Stomach (tissue), 9 donors: ENCODE data around the gene SLC52A1. TPM values are rescaled to one million over a fixed set of nuclear protein-coding genes. Genes with fewer than 3 reads are reported as not detected.

Source experiments
- DNase-seq, 2 donors: peaks; one replicate each; pipeline versions ENCODE4 v3.0.0 to v3.0.0-alpha.2; 2013 to 2019
- H3K27ac ChIP-seq, 5 donors: fragments of 200-600 bp in 4 of 5; sonication (generic) in 4 of 5; one replicate each; pipeline ENCODE4 v1.5.1; 2013 to 2019; ENCODE audit warnings: mild to moderate bottlenecking in 1 of 5, moderate library complexity in 1 of 5
- H3K27me3 ChIP-seq, 3 donors: fragments of 200-600 bp; sonication (generic); one replicate each; pipeline ENCODE4 v1.5.1; 2017 to 2019; ENCODE audit warnings: mixed run types in 1 of 3
- H3K36me3 ChIP-seq, 4 donors: fragments of 200-600 bp; sonication (generic); 1 replicate in 3 of 4; 2 replicates in 1 of 4; pipeline ENCODE4 v1.5.1; 2016 to 2019
- H3K4me1 ChIP-seq, 4 donors: fragments of 200-600 bp; sonication (generic); one replicate each; pipeline ENCODE4 v1.5.1; 2016 to 2019
- H3K4me3 ChIP-seq, 4 donors: fragments of 200-600 bp; sonication (generic) in 3 of 4; one replicate each; pipeline ENCODE4 v1.5.1; 2016 to 2019; ENCODE audit warnings: mild to moderate bottlenecking in 1 of 4
- H3K9me3 ChIP-seq, 4 donors: fragments of 200-600 bp; sonication (generic); one replicate each; pipeline ENCODE4 v1.5.1; 2016 to 2019
- CTCF ChIP-seq, 7 experiments: fragments of 450-650 bp in 4 of 7; fragments of 200-600 bp in 3 of 7; sonication (generic) in 3 of 7; IDR thresholded peaks; one replicate each; pipeline ENCODE4 v1.5.1; 2016 to 2019; ENCODE audit warnings: antibody characterized with exemption in 7 of 7, control low read depth in 2 of 7, mild to moderate bottlenecking in 1 of 7
- EP300 ChIP-seq: sonication (generic); formaldehyde crosslinking; IDR thresholded peaks from one replicate; pipeline ENCODE4 v1.6.1; 2017; ENCODE audit warnings: antibody characterized with exemption
- POLR2A ChIP-seq, 4 donors: fragments of 450-650 bp; IDR thresholded peaks; one replicate each; pipeline ENCODE4 v1.6.1; 2016; ENCODE audit warnings: antibody characterized with exemption in 4 of 4, control low read depth in 2 of 4, mild to moderate bottlenecking in 1 of 4, moderate library complexity in 1 of 4
- POLR2AphosphoS5 ChIP-seq, 3 donors: sonication (generic); formaldehyde crosslinking; IDR thresholded peaks; one replicate each; pipeline ENCODE4 v1.6.1; 2016; ENCODE audit warnings: antibody characterized with exemption in 3 of 3
- WGBS, 5 donors: extraction: QIAGEN DNeasy Blood & Tissue Kit in 3 of 5; methylation state at CpG; one replicate each; pipeline versions ENCODE4 v1.1.5 to v1.1.7; 2013 to 2018; 5-methylcytosine and 5-hydroxymethylcytosine counted together
- intact Hi-C: fragments of 100-400 bp; cut with DNase I; formaldehyde crosslinking; loops from one replicate; pipeline ENCODE4 v1.15.1; 2023; ENCODE audit warnings: low total_unique reads
- polyA plus RNA-seq, 3 donors: library from polyadenylated mRNA; stranded (reverse); fragments of 200-250 nt; gene quantifications; one replicate each; pipeline ENCODE4 v1.2.3, GENCODE V29; 2013
- total RNA-seq, 5 donors: library from RNA; depleted of rRNA; stranded (reverse); fragments of >200 nt; gene quantifications; one replicate each; pipeline versions ENCODE4 v1.1.0 to v1.2.3, GENCODE V29; 2014 to 2016
- donor health status: healthy with polysubstance abuse.
- donor health status: Bipolar disorder and iron deficiency.
- donor health status: healthy.

SLC52A1 gene
- total and polyA plus RNA-seq, 8 donors = 1.0 TPM; not detected in 7

DNA sequence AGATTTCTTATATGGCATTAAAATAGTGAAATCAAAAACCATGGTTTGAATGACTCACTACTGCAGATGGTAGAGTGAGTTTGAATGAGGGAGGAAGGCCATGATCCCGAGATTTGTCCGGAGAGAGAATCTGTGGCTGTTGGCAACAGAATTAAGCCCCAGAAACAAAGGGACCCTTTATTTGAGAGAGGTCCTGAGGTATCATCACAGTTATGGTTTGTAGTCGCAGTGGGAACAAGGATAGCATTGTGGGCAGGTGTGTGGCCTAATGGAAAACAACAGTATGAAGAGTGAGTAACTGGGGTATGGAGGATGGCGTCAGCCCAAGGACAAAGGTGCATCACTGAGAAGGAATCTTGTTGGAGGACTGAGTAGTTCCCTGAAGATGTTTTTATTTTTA lies 34.5 kb upstream of the SLC52A1 start:
- H3K27me3 ChIP-seq = no peaks in the 10 kb centered on the region
- no peaks in the 10 kb centered on the region for H3K9me3 ChIP-seq
- no peaks in the 10 kb centered on the region for H3K36me3 ChIP-seq
- no peaks in the 10 kb centered on the region for H3K4me1 ChIP-seq
- 79 to 95% (median 91%) methylated on average over 4 of the region's 4 CpGs for WGBS, 5 donors
- no peak overlapping the region for H3K4me3 ChIP-seq
- intact Hi-C loops = loop anchor here (10.0 kb wide), 2 partner anchors 95 to 155 kb away; no protein-coding TSS in a partner anchor
- no peak for DNase-seq
- no peak overlapping the region for H3K27ac ChIP-seq
- TF ChIP-seq POLR2AphosphoS5 (IDR thresholded peaks at IDR 0.05) = no peak
- no peak for TF ChIP-seq EP300
- TF ChIP-seq CTCF (IDR thresholded peaks at IDR 0.05) = no peak
- no peak for TF ChIP-seq POLR2A (IDR thresholded peaks at IDR 0.05)

DNA sequence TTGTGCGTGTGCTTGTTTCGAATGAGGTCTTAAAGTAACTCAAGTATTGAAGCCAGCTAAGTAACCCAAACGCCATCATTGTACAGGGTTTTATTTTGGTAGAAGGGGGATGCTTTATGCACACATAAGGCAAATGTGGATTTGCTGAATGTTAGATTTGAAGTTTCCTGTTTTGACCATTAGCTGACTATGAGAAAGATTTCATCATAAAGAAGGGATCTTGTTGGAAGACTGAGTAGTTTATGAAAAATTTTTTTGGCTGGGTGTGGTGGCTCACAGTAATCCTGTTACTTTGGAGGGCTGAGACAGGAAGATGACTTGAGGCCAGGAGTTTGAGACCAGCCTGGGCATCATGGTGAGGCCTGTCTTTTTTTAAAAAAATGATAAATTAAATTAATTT lies 33.0 kb upstream of the SLC52A1 start:
- Histone ChIP-seq H3K27me3 (no peaks in the 10 kb centered on the region), H3K4me1 (no peaks in the 10 kb centered on the region), H3K4me3 (no peak overlapping the region), H3K36me3 (no peaks in the 10 kb centered on the region), H3K9me3 (no peaks in the 10 kb centered on the region), H3K27ac (no peak overlapping the region)
- 90 to 95% (median 94%) methylated on average over 3 of the region's 3 CpGs for WGBS, 5 donors
- intact Hi-C loops = loop anchor here (10.0 kb wide), 2 partner anchors 93 to 153 kb away; no protein-coding TSS in a partner anchor
- TF ChIP-seq CTCF (IDR thresholded peaks at IDR 0.05) = no peak
- TF ChIP-seq POLR2AphosphoS5 (IDR thresholded peaks at IDR 0.05) = no peak
- TF ChIP-seq POLR2A (IDR thresholded peaks at IDR 0.05) = no peak
- TF ChIP-seq EP300 = no peak
- DNase-seq = no peak

- WGBS, 5 donors = 58 to 77% (median 65%) methylated on average over 1 of the region's 1 CpG
- Histone ChIP-seq H3K9me3 (no peaks in the 10 kb centered on the region), H3K36me3 (no peaks in the 10 kb centered on the region), H3K27me3 (no peaks in the 10 kb centered on the region), H3K27ac (no peak overlapping the region), H3K4me3 (no peak overlapping the region), H3K4me1 (no peaks in the 10 kb centered on the region)
- intact Hi-C loops = loop anchor here (10.0 kb wide), 2 partner anchors 90 to 150 kb away; no protein-coding TSS in a partner anchor
- no peak for DNase-seq
- TF ChIP-seq EP300 (no peak), POLR2AphosphoS5 (IDR thresholded peaks at IDR 0.05) (no peak)
These were observed 30.1 kb upstream of the SLC52A1 start for GRCh38 chr17:5065227-5065744.

- Histone ChIP-seq H3K9me3 (no peaks in the 10 kb centered on the region), H3K4me3 (no peak overlapping the region), H3K27me3 (peaks cover 0 to 8% (median 0%) of the 10 kb centered on the region in 3 donors), H3K36me3 (no peaks in the 10 kb centered on the region), H3K27ac (no peak overlapping the region), H3K4me1 (peaks cover 0 to under 1% (median 0%) of the 10 kb centered on the region in 4 donors)
- DNase-seq = no peak
- intact Hi-C loops = no loop called here
- WGBS, 5 donors = 87 to 94% (median 90%) methylated on average over 10 of the region's 10 CpGs
- TF ChIP-seq POLR2AphosphoS5 (IDR thresholded peaks at IDR 0.05) (no peak), CTCF (IDR thresholded peaks at IDR 0.05) (no peak), EP300 (no peak), POLR2A (IDR thresholded peaks at IDR 0.05) (no peak)
These were observed 20.3 kb upstream of the SLC52A1 start for GRCh38 chr17:5055543-5055942.

- 57 to 73% (median 66%) methylated on average over 9 of the region's 9 CpGs for WGBS, 5 donors
- no peak for TF ChIP-seq POLR2A (IDR thresholded peaks at IDR 0.05)
- TF ChIP-seq CTCF (IDR thresholded peaks at IDR 0.05) = no peak
- no peak for TF ChIP-seq EP300
- peak in 1 of 3 donors; percentile 20 for TF ChIP-seq POLR2AphosphoS5 (IDR thresholded peaks at IDR 0.05)
- intact Hi-C loops = no loop called here
- Histone ChIP-seq H3K27me3 (no peaks in the 10 kb centered on the region), H3K4me3 (no peak overlapping the region), H3K4me1 (peaks cover 0 to 21% (median 9%) of the 10 kb centered on the region in 4 donors), H3K27ac (peak overlapping the region in 3 of 5 donors; percentile 66 to 79 (median 72)), H3K36me3 (no peaks in the 10 kb centered on the region), H3K9me3 (no peaks in the 10 kb centered on the region)
- DNase-seq = peak in 1 of 2 donors; percentile 85
These were observed 15.1 kb upstream of the SLC52A1 start for GRCh38 chr17:5050278-5050677.
